IMR-90 (cell line): ENCODE measurements around the gene ANO1. TPM values are rescaled to one million over a fixed set of nuclear protein-coding genes. Genes with fewer than 3 reads are reported as not detected.

Experiments
- ATAC-seq: fragments of 200-7000 bp; cut with Tn5 transposase; 2 replicates; pipeline ENCODE4 v1.9.1; 2020; ENCODE audit warnings: low read depth, mild to moderate bottlenecking, moderate library complexity
- BruUV-seq: library from RNA; stranded (reverse); fragments of 400-500 nt; replicated peaks from 2 replicates; lab custom pipeline; 2021; lab: Mats Ljungman, UMichigan
- CTCF ChIA-PET: fragments of 300-600 bp; formaldehyde crosslinking; extraction: SDS; loops from one replicate; lab custom pipeline; 2021; ENCODE audit warnings: antibody characterized with exemption; lab: Yijun Ruan, JAX
- POLR2A ChIA-PET: fragments of 300-600 bp; sonication (Branson Sonifier 250); formaldehyde crosslinking; loops from one replicate; lab custom pipeline; 2022; ENCODE audit warnings: antibody characterized with exemption; ENCODE audit not compliant: unreplicated experiment; lab: Charles Lee
- DNase-seq: peaks from one replicate; pipeline ENCODE4 v3.0.0; 2013
- H2AFZ ChIP-seq: replicated peaks from 2 replicates; pipeline ENCODE3; 2013; ENCODE audit warnings: low read length, mild to moderate bottlenecking; ENCODE audit not compliant: poor library complexity
- H2AK5ac ChIP-seq: 2 replicates; pipeline ENCODE4 v1.6.1; 2013; ENCODE audit warnings: low read depth, low read length, inconsistent platforms
- H2AK9ac ChIP-seq: replicated peaks from 2 replicates; pipeline ENCODE3; 2013; ENCODE audit warnings: mild to moderate bottlenecking, low read depth, low read length, moderate library complexity; ENCODE audit not compliant: poor library complexity
- H2BK120ac ChIP-seq: 2 replicates; pipeline ENCODE4 v1.6.1; 2013; ENCODE audit warnings: low read depth, low read length, inconsistent platforms
- H2BK15ac ChIP-seq: 3 replicates; pipeline ENCODE4 v1.6.1; 2013; ENCODE audit warnings: low read depth, low read length, inconsistent platforms
- H2BK20ac ChIP-seq: 2 replicates; pipeline ENCODE4 v1.6.1; 2013; ENCODE audit warnings: low read depth, mild to moderate bottlenecking, inconsistent platforms, low read length, moderate library complexity
- H2BK5ac ChIP-seq: 2 replicates; pipeline ENCODE4 v1.6.1; 2013; ENCODE audit warnings: mild to moderate bottlenecking, low read depth, low read length, inconsistent platforms; ENCODE audit not compliant: poor library complexity, severe bottlenecking
- H3K14ac ChIP-seq: replicated peaks from 2 replicates; pipeline ENCODE4 v1.6.1; 2013; ENCODE audit warnings: low read depth, low read length, inconsistent platforms
- H3K18ac ChIP-seq: 2 replicates; pipeline ENCODE4 v1.6.1; 2013; ENCODE audit warnings: low read depth, low read length, control low read depth
- H3K23ac ChIP-seq: 2 replicates; pipeline ENCODE4 v1.6.1; 2013; ENCODE audit warnings: low read depth, low read length, inconsistent platforms
- H3K27ac ChIP-seq: 2 replicates; pipeline ENCODE4 v1.5.1; 2013; ENCODE audit warnings: mild to moderate bottlenecking, control low read depth, low read length; ENCODE audit not compliant: insufficient read depth
- H3K27me3 ChIP-seq: 2 replicates; pipeline ENCODE4 v1.6.1; 2013; ENCODE audit warnings: low read length; ENCODE audit not compliant: control insufficient read depth, insufficient read depth
- H3K36me3 ChIP-seq: 2 replicates; pipeline ENCODE4 v1.6.1; 2013; ENCODE audit warnings: low read length, mixed read lengths; ENCODE audit not compliant: control insufficient read depth, insufficient read depth
- H3K4ac ChIP-seq: 2 replicates; pipeline ENCODE4 v1.6.1; 2013; ENCODE audit warnings: low read depth, low read length, inconsistent platforms
- H3K4me1 ChIP-seq: 2 replicates; pipeline ENCODE4 v1.6.1; 2013; ENCODE audit warnings: low read length, mixed read lengths; ENCODE audit not compliant: control insufficient read depth, insufficient read depth
- H3K4me2 ChIP-seq: 2 replicates; pipeline ENCODE4 v1.6.1; 2013; ENCODE audit warnings: low read depth, mild to moderate bottlenecking, control low read depth, low read length, moderate library complexity
- H3K4me3 ChIP-seq: 2 replicates; pipeline ENCODE4 v1.5.1; 2013; ENCODE audit warnings: low read depth, mild to moderate bottlenecking, control low read depth, low read length, moderate library complexity; ENCODE audit not compliant: insufficient read depth
- H3K56ac ChIP-seq: 2 replicates; pipeline ENCODE4 v1.6.1; 2013; ENCODE audit warnings: low read length, inconsistent platforms; ENCODE audit not compliant: insufficient read depth; ENCODE audit errors: extremely low read depth
- H3K79me1 ChIP-seq, 2 experiments: 2 replicates each; pipeline ENCODE4 v1.6.1; 2013; ENCODE audit warnings: low read length in 2 of 2, inconsistent platforms in 1 of 2, low read depth in 1 of 2
- H3K9ac ChIP-seq: 2 replicates; pipeline ENCODE4 v1.6.1; 2013; ENCODE audit warnings: low read depth, low read length, control low read depth
- H3K9me1 ChIP-seq: 2 replicates; pipeline ENCODE4 v1.6.1; 2013; ENCODE audit warnings: low read length, inconsistent platforms; ENCODE audit not compliant: insufficient read depth
- H3K9me3 ChIP-seq: 2 replicates; pipeline ENCODE4 v1.6.1; 2013; ENCODE audit warnings: low read length; ENCODE audit not compliant: control insufficient read depth, insufficient read depth
- H4K20me1 ChIP-seq: 2 replicates; pipeline ENCODE4 v1.6.1; 2013; ENCODE audit warnings: low read length, inconsistent platforms; ENCODE audit not compliant: insufficient read depth
- H4K5ac ChIP-seq: 2 replicates; pipeline ENCODE4 v1.6.1; 2013; ENCODE audit warnings: mild to moderate bottlenecking, low read depth, low read length, control low read depth
- H4K8ac ChIP-seq, 2 experiments: 2 replicates each; pipeline ENCODE4 v1.6.1; 2013; ENCODE audit warnings: low read depth in 2 of 2, low read length in 2 of 2, control low read depth in 1 of 2, inconsistent platforms in 1 of 2
- H4K91ac ChIP-seq: 2 replicates; pipeline ENCODE4 v1.6.1; 2013; ENCODE audit warnings: low read depth, low read length, inconsistent platforms; ENCODE audit not compliant: insufficient read depth
- CEBPB ChIP-seq: IDR thresholded peaks from 2 replicates; pipeline ENCODE4 v1.6.1; 2012; ENCODE audit warnings: low read depth, low read length, improper control_type of control experiment
- CHD1 ChIP-seq: IDR thresholded peaks from 2 replicates; pipeline ENCODE4 v1.6.1; 2012; ENCODE audit warnings: low read depth, low read length, improper control_type of control experiment
- MAZ ChIP-seq: IDR thresholded peaks from 2 replicates; pipeline ENCODE4 v1.6.1; 2012; ENCODE audit warnings: low read depth, mild to moderate bottlenecking, low read length, improper control_type of control experiment, moderate library complexity, borderline replicate concordance
- MXI1 ChIP-seq: IDR thresholded peaks from 2 replicates; pipeline ENCODE4 v1.6.1; 2012; ENCODE audit warnings: low read depth, mild to moderate bottlenecking, low read length, moderate library complexity, borderline replicate concordance
- POLR2A ChIP-seq: IDR thresholded peaks from 2 replicates; pipeline ENCODE4 v1.6.1; 2012; ENCODE audit warnings: mild to moderate bottlenecking, low read depth, low read length
- RFX5 ChIP-seq: IDR thresholded peaks from 2 replicates; pipeline ENCODE4 v1.8.0; 2012; ENCODE audit warnings: low read depth, mild to moderate bottlenecking, low read length, moderate library complexity
- WGBS, 2 experiments: methylation state at CpG; one replicate each; pipeline versions ENCODE4 v1.1.5 to v1.1.7; 2013; ENCODE audit warnings: missing lambda C conversion rate in 2 of 2; ENCODE audit not compliant: insufficient read length in 1 of 2; ENCODE audit errors: extremely low coverage in 2 of 2; 5-methylcytosine and 5-hydroxymethylcytosine counted together
- dilution Hi-C: fragments of 300-500 bp; cut with HindIII; formaldehyde crosslinking; loops from one replicate; pipeline ENCODE4 v1.14.3; 2018; ENCODE audit warnings: low sequenced_read_pairs; ENCODE audit not compliant: unreplicated experiment
- in situ Hi-C: fragments of 300-500 bp; cut with MboI; formaldehyde crosslinking; loops from 3 replicates; pipeline ENCODE4 v1.14.3; 2019; ENCODE audit warnings: low sequenced_read_pairs, inconsistent platforms, mixed read lengths
- intact Hi-C: fragments of 100-400 bp; cut with micrococcal nuclease; formaldehyde crosslinking; loops from 2 replicates; pipeline ENCODE4 v1.10.0; 2022
- polyA plus RNA-seq, 3 experiments: library from polyadenylated mRNA; depleted of rRNA; stranded (reverse); fragments of >200 nt; gene quantifications; 2 replicates each; pipeline ENCODE4 v1.2.3, GENCODE V29; 2012; ENCODE audit warnings: low replicate concordance in 1 of 3
- total RNA-seq: library from RNA; depleted of rRNA; stranded (reverse); fragments of >200 nt; gene quantifications from 2 replicates; pipeline ENCODE4 v1.2.3, GENCODE V29; 2012
- TF ChIP-seq, protein P1 (sequence below): fragments of 150-350 bp; IDR thresholded peaks from 2 replicates; pipeline ENCODE4 v1.6.1; 2017; ENCODE audit warnings: mild to moderate bottlenecking, antibody characterized with exemption, low read length, low read depth
- TF ChIP-seq, protein P2 (sequence below): conservative IDR thresholded peaks from 2 replicates; pipeline ENCODE4 v1.5.1; 2012; ENCODE audit warnings: mild to moderate bottlenecking, low read depth, low read length, improper control_type of control experiment

ANO1 gene
- total and polyA plus RNA-seq, 2 of the 4 experiments (the other 2 are of a cell fraction) = 4.1 to 10.7 TPM

DNA sequence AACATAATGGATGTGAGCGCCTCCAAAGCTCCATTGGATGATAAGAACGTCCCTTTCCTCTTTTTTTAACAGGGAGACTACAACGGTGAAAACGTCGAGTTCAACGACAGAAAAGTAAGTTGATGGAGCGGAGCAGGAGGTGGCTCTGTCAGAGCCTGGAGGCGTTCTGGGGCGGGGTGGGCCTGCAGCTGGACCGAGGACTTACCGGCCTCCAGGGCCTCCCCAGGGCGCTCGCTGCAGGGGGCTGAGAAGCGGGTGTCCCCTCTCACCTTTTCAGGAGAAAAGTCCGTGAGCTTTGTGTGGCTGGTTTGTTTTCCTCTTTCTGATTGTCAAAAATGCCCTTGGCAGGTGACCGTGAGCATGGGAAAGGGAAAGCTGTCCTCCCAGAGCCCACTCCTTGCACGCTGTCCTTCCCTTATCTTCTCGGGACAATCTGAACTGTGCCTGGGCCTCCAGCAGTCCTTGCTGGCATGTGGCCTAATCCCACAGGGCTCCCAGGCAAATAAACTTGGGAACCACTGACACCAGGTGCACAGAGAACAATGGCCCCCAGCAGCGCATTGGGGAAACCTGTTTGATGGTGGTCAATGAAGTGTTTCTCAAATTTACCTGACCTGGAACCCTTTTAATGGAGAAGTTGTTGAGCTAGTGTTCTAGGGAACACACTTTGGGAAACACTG lies 38.4 kb downstream of the ANO1 start:
- no TSS peak for BruUV-seq
- Histone ChIP-seq H2BK5ac (no peak overlapping the region), H3K79me1 (no peaks in the 10 kb centered on the region), H3K56ac (no peak overlapping the region), H3K9me3 (no peaks in the 10 kb centered on the region), H3K18ac (no peak overlapping the region), H3K9ac (no peak overlapping the region), H3K27ac (no peak overlapping the region), H2AFZ (no peak overlapping the region), H4K91ac (no peak overlapping the region), H3K36me3 (no peaks in the 10 kb centered on the region), H3K14ac (no peak overlapping the region), H4K5ac (no peak overlapping the region), H3K4me2 (no peak overlapping the region), H4K20me1 (no peaks in the 10 kb centered on the region), H3K4ac (no peak overlapping the region), H4K8ac (no peak overlapping the region), H2AK5ac (no peak overlapping the region), H3K27me3 (no peaks in the 10 kb centered on the region), H2BK20ac (no peak overlapping the region), H3K4me1 (peaks cover 5% of the 10 kb centered on the region), H2BK120ac (no peak overlapping the region), H2AK9ac (peak overlapping the region; percentile 9), H3K23ac (no peak overlapping the region), H2BK15ac (no peak overlapping the region), H3K9me1 (no peaks in the 10 kb centered on the region; the same call in 1 of the 2 replicates), H3K4me3 (no peak overlapping the region)
- intact Hi-C loops = no loop called here
- 84% methylated on average over 8 of the region's 19 CpGs; no CpG with 5 or more reads in 1 of the 2 experiments for WGBS, 2 experiments
- ChIA-PET CTCF (interaction anchor here (0.6 kb wide), 1 partner anchor 206 kb away, joined by 4 read pairs; no protein-coding TSS in a partner anchor), POLR2A (no interaction called here)
- in situ Hi-C loops = no loop called here
- DNase-seq = no peak
- no peak for ATAC-seq
- no peak for TF ChIP-seq POLR2A
- TF ChIP-seq CEBPB = no peak
- no peak for TF ChIP-seq MXI1
- TF ChIP-seq, protein P1, sequence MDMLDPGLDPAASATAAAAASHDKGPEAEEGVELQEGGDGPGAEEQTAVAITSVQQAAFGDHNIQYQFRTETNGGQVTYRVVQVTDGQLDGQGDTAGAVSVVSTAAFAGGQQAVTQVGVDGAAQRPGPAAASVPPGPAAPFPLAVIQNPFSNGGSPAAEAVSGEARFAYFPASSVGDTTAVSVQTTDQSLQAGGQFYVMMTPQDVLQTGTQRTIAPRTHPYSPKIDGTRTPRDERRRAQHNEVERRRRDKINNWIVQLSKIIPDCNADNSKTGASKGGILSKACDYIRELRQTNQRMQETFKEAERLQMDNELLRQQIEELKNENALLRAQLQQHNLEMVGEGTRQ = no peak
- TF ChIP-seq RFX5 = no peak
- TF ChIP-seq, protein P2, sequence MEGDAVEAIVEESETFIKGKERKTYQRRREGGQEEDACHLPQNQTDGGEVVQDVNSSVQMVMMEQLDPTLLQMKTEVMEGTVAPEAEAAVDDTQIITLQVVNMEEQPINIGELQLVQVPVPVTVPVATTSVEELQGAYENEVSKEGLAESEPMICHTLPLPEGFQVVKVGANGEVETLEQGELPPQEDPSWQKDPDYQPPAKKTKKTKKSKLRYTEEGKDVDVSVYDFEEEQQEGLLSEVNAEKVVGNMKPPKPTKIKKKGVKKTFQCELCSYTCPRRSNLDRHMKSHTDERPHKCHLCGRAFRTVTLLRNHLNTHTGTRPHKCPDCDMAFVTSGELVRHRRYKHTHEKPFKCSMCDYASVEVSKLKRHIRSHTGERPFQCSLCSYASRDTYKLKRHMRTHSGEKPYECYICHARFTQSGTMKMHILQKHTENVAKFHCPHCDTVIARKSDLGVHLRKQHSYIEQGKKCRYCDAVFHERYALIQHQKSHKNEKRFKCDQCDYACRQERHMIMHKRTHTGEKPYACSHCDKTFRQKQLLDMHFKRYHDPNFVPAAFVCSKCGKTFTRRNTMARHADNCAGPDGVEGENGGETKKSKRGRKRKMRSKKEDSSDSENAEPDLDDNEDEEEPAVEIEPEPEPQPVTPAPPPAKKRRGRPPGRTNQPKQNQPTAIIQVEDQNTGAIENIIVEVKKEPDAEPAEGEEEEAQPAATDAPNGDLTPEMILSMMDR = no peak
- no peak for TF ChIP-seq MAZ
- TF ChIP-seq CHD1 = no peak
- dilution Hi-C loops = no loop called here
